MM.1S (cell line): ENCODE measurements around the gene RAG2.

Experiments
- EZH2 ChIP-seq: fragments of 300-600 bp; sonication (generic); optimal IDR thresholded peaks from 2 replicates; pipeline ENCODE3; 2017; ENCODE audit warnings: low read depth, mild to moderate bottlenecking, antibody characterized with exemption, low read length, mixed read lengths
- EZH2phosphoT487 ChIP-seq: fragments of 300-600 bp; sonication (generic); IDR thresholded peaks from 2 replicates; pipeline ENCODE4 v1.6.1; 2018; ENCODE audit warnings: antibody characterized with exemption, low read length

DNA sequence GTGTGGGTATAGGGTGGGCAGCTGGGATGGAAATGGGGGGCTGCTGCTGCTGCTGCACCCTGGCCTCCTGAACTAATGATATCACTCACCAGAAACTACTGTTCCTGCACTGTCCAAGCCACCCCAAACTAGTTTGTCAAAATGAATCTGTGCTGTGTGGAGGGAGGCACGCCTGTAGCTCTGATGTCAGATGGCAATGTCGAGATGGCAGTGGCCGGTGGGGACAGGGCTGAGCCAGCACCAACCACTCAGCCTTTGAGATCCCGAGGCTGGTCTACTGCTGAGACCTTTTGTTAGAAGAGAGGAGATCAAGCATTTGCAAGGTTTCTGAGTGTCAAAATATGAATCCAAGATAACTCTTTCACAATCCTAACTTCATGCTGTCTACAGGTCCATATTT is 28.9 kb downstream of the RAG2 start:
- TF ChIP-seq EZH2phosphoT487 = no peak
- TF ChIP-seq EZH2 = no peak
